ENCODE data around the gene GJA3.

DNA sequence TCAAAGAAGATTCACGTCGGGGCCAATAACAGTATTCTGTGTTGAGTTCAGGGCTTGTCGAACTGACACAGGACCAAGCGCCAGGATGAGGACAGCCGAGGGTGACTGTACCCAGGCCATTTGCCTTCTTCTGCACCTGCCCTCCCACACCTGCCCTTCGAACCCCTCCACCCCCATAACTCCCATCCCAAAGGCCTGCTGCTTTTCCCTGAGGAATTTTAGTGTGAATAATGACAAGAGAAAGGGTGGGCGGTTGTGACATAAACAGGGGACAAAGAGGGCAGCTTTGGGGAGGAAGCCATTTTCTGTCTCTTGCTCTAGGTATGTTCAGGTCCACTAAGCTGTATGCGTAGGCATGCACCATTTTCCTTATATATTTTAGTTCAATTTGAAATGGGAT lies 26.1 kb downstream of the GJA3 start:
- TF ChIP-seq CTCF (conservative IDR thresholded peaks at IDR 0.05; ENCODE audit: low read depth, low read length), result no peak
- no peak for TF ChIP-seq EZH2 (IDR thresholded peaks at IDR 0.05; ENCODE audit: borderline replicate concordance, low read depth, low read length, poor library complexity, severe bottlenecking)

Measured in A673 (cell line).